T-helper 1 cell treated with Interleukin-12 subunit alpha and Interleukin-12 subunit beta and Interleukin-4 antibody, amounts not matched to agents 30 μg/mL and 1 μg/mL, for 36 hours (primary cell): ENCODE measurements around the gene MCMBP.

Experiments
- H3K27ac Mint-ChIP-seq: one replicate; pipeline ENCODE4 v1.8.0; 2021; ENCODE audit warnings: mild to moderate bottlenecking, mixed read lengths
- H3K27me3 Mint-ChIP-seq: one replicate; pipeline ENCODE4 v1.8.0; 2021; ENCODE audit warnings: low read depth, mixed read lengths
- H3K36me3 Mint-ChIP-seq: one replicate; pipeline ENCODE4 v1.8.0; 2021; ENCODE audit warnings: low read depth, mixed read lengths
- H3K4me1 Mint-ChIP-seq: one replicate; pipeline ENCODE4 v1.8.0; 2021; ENCODE audit warnings: low read depth, mixed read lengths
- H3K4me3 Mint-ChIP-seq: one replicate; pipeline ENCODE4 v1.8.0; 2021; ENCODE audit warnings: mild to moderate bottlenecking, moderate library complexity, mixed read lengths
- H3K9me3 Mint-ChIP-seq: one replicate; pipeline ENCODE4 v1.8.0; 2021; ENCODE audit warnings: mixed read lengths

MCMBP gene

DNA sequence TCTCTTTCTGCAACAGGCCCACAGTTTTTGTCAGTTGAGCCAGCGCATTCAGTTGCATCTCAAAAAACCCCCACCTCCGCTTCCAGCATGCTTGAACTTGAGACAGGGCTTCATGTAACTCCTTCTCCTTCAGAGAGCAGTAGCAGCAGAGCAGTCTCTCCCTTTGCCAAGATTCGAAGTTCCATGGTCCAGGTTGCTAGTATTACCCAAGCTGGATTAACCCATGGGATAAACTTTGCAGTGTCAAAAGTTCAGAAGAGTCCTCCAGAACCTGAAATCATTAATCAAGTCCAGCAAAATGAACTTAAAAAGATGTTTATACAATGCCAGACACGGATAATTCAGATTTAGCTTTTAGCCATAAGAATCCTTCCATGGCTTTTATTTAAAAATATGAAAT lies 45.2 kb downstream of the MCMBP start:
- Mint-ChIP-seq H3K4me1 (peaks cover 1% of the 10 kb centered on the region), H3K27ac (no peak overlapping the region), H3K9me3 (no peaks in the 10 kb centered on the region), H3K27me3 (no peaks in the 10 kb centered on the region), H3K36me3 (peaks cover 29% of the 10 kb centered on the region), H3K4me3 (no peak overlapping the region)

DNA sequence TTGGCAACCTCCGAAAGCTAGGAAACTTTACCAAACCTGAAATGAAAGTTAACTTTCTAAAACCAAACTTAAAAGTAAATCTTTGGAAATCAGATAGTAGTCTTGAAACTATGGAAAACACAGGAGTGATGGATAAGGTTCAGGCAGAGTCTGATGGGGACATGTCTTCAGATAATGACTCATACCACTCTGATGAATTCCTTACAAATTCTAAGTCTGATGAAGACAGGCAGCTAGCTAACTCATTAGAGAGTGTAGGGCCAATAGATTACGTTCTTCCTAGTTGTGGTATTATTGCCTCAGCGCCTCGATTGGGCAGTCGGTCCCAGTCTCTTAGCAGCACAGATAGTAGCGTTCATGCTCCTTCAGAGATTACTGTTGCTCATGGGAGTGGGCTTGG lies 45.9 kb downstream of the MCMBP start:
- no peak overlapping the region for H3K4me3 Mint-ChIP-seq
- no peak overlapping the region for H3K27ac Mint-ChIP-seq
- H3K9me3 Mint-ChIP-seq, result no peaks in the 10 kb centered on the region
- H3K36me3 Mint-ChIP-seq, result peaks cover 23% of the 10 kb centered on the region
- no peaks in the 10 kb centered on the region for H3K27me3 Mint-ChIP-seq
- H3K4me1 Mint-ChIP-seq, result no peaks in the 10 kb centered on the region

DNA sequence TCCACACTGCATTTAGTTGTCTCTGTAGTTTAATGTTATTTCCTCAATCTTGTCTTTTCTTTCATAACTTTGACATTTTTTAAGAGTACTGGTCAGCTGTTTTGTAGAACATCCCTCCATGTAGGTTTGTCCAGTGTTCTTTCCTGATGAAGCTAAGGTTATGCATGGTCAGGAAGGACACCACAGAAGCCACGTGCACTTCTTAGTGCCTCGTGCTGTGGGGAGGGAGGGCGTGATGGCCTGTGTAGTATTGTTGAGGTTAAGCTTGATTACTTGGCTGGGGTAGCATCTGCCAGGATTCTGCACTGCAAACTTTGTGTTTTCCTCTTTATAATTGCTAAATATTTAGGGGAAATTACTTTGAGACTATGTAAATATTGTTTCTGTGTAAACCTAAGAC lies 48.3 kb downstream of the MCMBP start:
- Mint-ChIP-seq H3K27me3 (no peaks in the 10 kb centered on the region), H3K4me1 (no peaks in the 10 kb centered on the region), H3K9me3 (no peaks in the 10 kb centered on the region), H3K27ac (no peak overlapping the region), H3K36me3 (peaks cover 15% of the 10 kb centered on the region), H3K4me3 (no peak overlapping the region)

DNA sequence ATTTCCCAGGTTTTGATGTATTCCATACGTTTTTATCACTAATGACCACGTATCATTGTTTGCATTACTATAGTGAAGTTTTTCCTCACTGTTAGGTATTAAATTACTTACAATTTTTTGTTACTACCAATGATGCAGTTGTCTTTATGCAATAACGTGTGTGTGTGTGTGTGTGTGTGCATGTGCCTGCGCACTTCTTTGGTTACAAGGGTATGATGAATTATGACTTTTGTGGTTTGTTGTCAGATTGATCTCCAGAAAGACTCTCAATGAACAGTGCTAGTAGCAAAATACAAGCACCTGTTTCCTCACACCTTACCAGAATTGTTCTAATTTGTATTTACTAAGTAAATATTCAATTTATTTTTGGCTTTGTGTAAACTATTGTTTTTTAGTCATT lies 51.5 kb downstream of the MCMBP start:
- no peaks in the 10 kb centered on the region for H3K27me3 Mint-ChIP-seq
- no peak overlapping the region for H3K4me3 Mint-ChIP-seq
- H3K9me3 Mint-ChIP-seq, result no peaks in the 10 kb centered on the region
- no peak overlapping the region for H3K27ac Mint-ChIP-seq
- peaks cover 4% of the 10 kb centered on the region for H3K36me3 Mint-ChIP-seq
- H3K4me1 Mint-ChIP-seq, result peaks cover 2% of the 10 kb centered on the region

DNA sequence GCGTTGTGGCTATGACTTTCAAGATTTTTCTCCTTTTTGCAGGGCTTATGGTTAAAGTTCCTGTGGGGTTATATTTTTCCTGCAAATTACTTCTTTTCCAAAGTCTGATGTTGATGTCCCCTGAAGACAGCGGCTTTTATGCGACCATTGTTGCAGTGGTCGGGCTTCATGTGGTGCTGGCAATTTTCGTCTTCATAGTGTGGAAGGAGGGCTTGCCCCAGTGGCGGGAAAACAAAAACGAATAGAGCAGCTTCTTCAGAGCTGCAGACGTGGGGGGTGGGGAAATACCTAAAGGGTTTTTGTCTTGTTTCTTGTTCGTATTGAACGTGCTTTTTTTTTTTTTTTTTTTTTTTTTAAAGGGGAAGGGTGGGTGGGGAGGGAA lies 53.8 kb downstream of the MCMBP start:
- Mint-ChIP-seq H3K27ac (no peak overlapping the region), H3K36me3 (peaks cover 3% of the 10 kb centered on the region), H3K27me3 (no peaks in the 10 kb centered on the region), H3K4me1 (peaks cover 4% of the 10 kb centered on the region), H3K9me3 (no peaks in the 10 kb centered on the region), H3K4me3 (no peak overlapping the region)

DNA sequence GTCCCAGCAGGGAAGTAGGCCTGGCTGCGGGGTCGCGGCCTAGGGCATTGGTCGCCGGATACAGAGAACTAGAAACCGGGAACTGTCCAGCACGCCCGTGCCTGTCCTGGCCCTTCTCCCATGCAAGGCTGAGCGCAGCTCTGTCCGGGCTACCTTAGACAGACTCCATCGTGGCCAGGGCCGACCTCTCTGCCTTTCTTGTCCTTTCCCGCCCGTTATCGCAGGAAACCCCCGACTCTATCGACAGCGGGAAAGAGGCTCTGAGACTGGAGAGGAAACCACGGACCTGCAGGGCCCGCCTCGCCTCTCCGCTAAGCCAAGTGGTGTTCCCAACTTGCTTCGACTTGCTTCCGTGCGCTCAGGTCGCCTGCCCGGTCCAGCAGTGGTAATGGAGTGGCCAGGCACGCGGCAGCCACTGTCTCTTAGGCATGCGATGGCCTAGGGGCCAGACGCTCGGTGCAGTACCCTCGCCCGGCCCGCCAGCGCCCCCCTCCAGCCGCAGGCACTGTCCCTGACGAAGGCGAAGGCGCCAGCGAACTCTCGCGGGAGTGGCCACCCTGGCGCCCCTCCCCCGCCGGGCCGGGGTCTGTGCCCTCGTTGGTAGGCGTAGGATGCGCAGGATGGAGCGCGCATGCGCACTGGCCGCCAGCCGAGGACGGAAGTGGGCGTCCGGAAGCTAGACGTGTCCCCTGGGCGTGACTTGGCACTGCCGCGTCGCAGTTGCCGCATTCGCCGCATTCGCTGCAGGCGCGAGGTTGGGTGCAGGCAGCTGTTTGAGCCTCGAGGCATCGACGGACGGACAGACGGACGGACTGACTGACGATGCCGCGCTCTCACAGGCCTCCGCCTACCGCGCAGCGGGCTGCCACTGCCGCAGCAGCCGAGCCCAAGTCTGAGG lies 54.4 kb downstream of the MCMBP start:
- H3K36me3 Mint-ChIP-seq, result peaks cover 4% of the 10 kb centered on the region
- no peak overlapping the region for H3K27ac Mint-ChIP-seq
- H3K9me3 Mint-ChIP-seq, result no peaks in the 10 kb centered on the region
- peaks cover 4% of the 10 kb centered on the region for H3K4me1 Mint-ChIP-seq
- no peaks in the 10 kb centered on the region for H3K27me3 Mint-ChIP-seq
- H3K4me3 Mint-ChIP-seq, result no peak overlapping the region

DNA sequence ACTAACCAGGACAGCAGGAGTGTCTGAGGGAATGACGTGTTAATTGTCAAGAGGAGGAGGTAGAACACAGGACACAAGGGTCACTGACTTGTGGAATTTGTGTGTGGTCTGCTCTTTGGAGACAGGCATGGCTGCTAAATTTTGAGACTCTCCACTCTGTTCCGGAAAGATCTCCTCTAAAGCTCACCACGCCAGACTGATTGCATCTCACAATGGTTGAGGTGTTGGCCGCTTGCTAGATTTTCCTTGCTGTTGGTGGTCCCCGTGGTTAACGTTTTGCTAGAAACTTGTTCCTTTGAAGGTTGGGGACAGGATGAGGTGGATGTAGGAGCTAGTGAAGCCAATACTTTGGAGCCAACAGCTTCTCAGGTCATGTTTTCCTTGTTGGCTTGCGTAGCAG lies 57.0 kb downstream of the MCMBP start:
- H3K36me3 Mint-ChIP-seq, result peaks cover 4% of the 10 kb centered on the region
- H3K9me3 Mint-ChIP-seq, result no peaks in the 10 kb centered on the region
- H3K4me1 Mint-ChIP-seq, result peaks cover 4% of the 10 kb centered on the region
- H3K27me3 Mint-ChIP-seq, result no peaks in the 10 kb centered on the region
- no peak overlapping the region for H3K4me3 Mint-ChIP-seq
- H3K27ac Mint-ChIP-seq, result no peak overlapping the region

DNA sequence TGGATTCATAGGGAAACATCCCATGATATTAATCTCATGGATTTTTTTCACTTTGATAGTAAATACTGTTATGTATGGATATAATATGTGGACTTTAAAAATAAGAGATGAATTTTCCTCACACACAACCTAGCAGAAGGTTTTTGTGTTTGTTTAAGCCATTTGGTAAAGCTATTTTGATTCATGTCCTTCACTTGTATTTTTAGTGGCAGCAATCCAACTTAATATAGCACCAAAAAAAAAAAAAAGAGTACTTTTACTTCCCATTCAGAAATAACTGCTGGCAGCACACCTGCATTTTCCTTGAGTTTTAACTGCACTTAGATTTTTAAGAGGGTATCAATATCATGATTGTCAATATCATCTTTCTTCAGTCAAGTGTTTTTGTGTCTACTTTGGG lies 60.0 kb downstream of the MCMBP start:
- Mint-ChIP-seq H3K27me3 (no peaks in the 10 kb centered on the region), H3K4me1 (peaks cover 7% of the 10 kb centered on the region), H3K4me3 (no peak overlapping the region), H3K9me3 (no peaks in the 10 kb centered on the region), H3K27ac (no peak overlapping the region), H3K36me3 (peaks cover 3% of the 10 kb centered on the region)

DNA sequence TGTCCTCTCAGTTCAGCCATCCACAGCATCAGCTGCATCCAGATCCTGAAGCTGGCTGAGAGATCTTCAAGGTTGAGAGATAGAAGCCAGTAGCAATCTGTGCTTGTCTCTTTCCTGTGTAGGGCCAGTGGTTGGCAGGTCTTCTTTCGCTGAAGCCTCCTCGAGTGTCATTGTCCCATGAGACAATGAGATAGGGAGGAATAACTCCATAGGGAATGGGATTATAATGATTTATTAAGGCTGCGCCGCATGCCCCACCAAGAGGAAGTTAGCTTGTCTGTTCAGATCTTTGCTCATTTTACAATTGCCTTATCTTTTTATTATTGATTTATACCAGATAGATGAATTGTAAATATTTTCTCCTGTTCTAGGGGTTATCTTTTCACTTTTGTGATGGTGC lies 61.5 kb downstream of the MCMBP start:
- H3K4me1 Mint-ChIP-seq, result peaks cover 7% of the 10 kb centered on the region
- no peaks in the 10 kb centered on the region for H3K9me3 Mint-ChIP-seq
- H3K4me3 Mint-ChIP-seq, result no peak overlapping the region
- peaks cover 1% of the 10 kb centered on the region for H3K36me3 Mint-ChIP-seq
- no peaks in the 10 kb centered on the region for H3K27me3 Mint-ChIP-seq
- no peak overlapping the region for H3K27ac Mint-ChIP-seq

DNA sequence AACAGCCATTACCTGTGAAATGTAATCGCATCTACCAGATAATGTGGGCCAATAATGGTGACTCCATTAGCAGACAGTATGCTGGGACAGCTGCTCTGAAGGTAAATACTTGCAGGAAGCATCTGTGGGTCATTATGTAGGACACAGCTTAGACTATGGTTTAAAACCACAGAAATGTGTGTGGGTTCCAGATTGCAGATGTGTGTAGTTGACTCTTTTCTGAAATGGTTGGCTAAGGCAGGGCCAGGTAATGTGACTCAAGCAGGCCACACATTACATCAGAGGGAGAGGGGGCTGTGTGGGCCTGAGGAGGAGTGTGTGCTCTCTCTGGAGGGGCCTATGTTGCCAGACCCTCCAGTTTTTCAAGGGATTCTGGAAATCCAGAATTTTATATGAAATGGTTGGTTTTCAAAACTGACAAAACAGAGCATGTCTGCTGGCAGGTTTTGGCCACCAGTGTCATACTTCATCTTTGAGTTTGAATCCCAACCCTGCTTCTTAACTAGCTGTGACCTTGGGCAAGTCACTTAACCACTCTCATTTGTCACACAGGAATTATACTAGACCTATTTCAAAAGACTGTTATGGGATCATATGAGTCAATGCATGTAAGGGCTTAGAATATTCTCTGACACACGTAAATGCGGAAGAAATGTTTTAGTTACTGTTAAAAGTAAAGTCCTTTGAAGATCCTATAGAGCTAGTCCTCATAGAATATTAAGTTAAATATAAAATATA lies 64.5 kb downstream of the MCMBP start:
- Mint-ChIP-seq H3K36me3 (no peaks in the 10 kb centered on the region), H3K4me3 (no peak overlapping the region), H3K27ac (peak overlapping the region; percentile 55), H3K27me3 (no peaks in the 10 kb centered on the region), H3K9me3 (no peaks in the 10 kb centered on the region), H3K4me1 (peaks cover 5% of the 10 kb centered on the region)

DNA sequence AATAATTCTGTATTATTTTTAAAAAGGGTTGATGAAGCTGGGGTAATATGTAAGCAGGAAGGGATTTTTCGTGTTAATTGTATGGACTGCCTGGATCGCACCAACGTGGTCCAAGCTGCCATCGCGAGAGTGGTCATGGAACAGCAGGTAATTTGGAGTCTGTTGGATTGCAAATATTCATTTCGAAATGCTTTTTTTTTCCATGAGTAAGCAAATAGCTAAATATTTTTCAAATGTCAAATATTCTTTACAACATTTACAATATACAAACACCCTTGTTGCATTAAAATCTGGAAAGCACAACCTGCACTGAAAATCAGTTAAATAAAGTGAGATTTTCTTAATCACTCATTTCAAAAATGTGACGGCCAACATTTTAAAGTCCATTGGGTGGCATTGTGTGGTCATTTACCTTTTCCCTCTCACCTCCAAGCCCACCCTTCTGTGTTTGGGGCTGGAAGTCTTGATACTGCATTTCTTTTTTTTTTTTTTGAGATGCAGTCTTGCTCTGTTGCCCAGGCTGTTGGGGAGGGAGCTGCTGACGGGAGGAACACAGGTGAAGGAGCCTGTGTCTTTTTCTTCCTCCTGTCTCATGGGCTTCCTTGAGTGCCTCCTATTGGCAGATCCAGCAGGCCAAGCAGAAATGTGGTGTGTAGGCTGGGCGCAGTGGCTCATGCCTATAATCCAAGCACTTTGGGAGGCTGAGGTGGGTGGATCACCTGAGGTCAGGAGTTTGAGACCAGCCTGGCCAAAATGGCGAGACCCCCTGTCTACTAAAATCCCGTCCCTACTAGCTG lies 66.1 kb downstream of the MCMBP start:
- peaks cover 5% of the 10 kb centered on the region for H3K4me1 Mint-ChIP-seq
- no peaks in the 10 kb centered on the region for H3K9me3 Mint-ChIP-seq
- H3K36me3 Mint-ChIP-seq, result no peaks in the 10 kb centered on the region
- H3K27ac Mint-ChIP-seq, result no peak overlapping the region
- H3K27me3 Mint-ChIP-seq, result no peaks in the 10 kb centered on the region
- no peak overlapping the region for H3K4me3 Mint-ChIP-seq

DNA sequence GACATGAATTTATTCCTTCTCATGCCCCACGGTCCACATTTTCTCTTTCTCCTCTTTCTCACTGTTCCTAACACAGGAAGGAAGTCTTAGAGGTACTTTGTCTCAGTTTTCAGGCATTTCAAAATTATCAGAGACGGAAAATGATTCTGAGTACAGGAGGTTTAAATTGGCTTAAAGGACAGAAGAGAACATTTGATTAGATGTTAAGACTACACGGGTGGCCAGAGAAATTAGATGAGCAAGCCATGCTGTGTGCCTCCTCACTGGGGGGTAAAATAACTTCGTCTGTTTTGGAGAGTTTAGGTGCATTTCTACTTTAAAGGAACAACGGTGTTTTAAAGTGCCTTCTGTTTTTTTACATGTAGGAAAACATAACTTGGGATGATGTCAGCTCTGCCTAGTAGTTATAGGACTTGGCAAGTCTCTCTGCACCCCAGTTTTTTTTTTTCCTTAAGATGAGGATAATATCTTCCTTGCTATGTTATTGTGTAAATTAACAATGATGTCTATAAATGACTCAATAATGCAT lies 66.9 kb downstream of the MCMBP start:
- Mint-ChIP-seq H3K9me3 (no peaks in the 10 kb centered on the region), H3K36me3 (no peaks in the 10 kb centered on the region), H3K27me3 (no peaks in the 10 kb centered on the region), H3K27ac (no peak overlapping the region), H3K4me1 (peaks cover 5% of the 10 kb centered on the region), H3K4me3 (no peak overlapping the region)

DNA sequence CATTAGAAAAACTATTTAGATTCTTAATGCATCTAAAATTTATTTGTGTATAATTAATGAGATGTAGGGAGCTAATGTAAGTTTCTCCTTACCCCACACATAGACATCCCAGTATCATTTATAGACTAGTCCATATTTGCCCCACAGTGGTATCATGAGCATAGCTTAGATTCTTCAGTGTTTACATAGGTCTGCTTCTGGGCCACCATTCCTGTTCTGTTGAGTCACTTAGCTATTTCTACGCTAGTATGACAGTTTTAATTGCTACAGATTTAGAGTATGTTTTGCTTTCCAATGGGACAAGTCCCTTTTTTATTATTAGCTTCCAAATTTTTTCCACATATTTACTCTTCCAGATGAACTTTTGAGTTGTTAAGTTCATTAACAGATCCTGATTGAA lies 69.4 kb downstream of the MCMBP start:
- H3K4me1 Mint-ChIP-seq, result peaks cover 4% of the 10 kb centered on the region
- no peaks in the 10 kb centered on the region for H3K9me3 Mint-ChIP-seq
- H3K4me3 Mint-ChIP-seq, result no peak overlapping the region
- no peaks in the 10 kb centered on the region for H3K36me3 Mint-ChIP-seq
- no peaks in the 10 kb centered on the region for H3K27me3 Mint-ChIP-seq
- no peak overlapping the region for H3K27ac Mint-ChIP-seq

DNA sequence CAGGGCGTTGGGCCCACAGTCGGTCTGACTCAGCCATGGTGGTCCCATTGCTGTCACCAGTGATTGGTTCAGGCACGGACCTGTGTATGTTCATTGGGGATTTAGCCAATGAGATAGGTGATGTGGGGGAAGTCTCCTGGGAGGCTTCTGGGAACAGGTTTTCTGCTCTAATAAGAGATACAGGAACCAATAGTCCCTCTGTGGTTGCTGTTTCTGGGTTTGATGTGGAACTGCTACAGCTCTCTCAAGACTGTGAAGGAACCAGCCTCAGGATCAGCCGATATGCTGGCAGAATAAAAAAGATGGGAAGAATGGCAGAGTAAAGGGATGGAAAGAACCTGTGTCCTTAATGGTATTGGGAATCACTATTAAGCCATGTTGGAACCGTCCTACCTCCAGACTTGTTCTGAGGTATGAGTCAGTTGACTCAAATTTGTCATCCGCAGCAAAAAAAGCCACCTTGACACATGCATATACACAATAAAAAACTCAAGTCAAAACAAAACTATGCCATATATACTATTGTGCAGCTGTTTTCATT lies 70.6 kb downstream of the MCMBP start:
- Mint-ChIP-seq H3K36me3 (peaks cover 1% of the 10 kb centered on the region), H3K4me1 (no peaks in the 10 kb centered on the region), H3K27me3 (no peaks in the 10 kb centered on the region), H3K9me3 (no peaks in the 10 kb centered on the region), H3K27ac (no peak overlapping the region), H3K4me3 (no peak overlapping the region)
